Mesenchymal stem cell (in vitro differentiated cells and primary cell): Measurements from ENCODE around the gene FBXO8.
A peak's percentile ranks its signal among the peaks of the same experiment; 100 is the strongest.

Source experiments
- DNase-seq: peaks from one replicate; pipeline ENCODE4 v3.0.0-alpha.2; 2013
- H2AFZ ChIP-seq: one replicate; pipeline ENCODE4 v1.6.1; 2013; ENCODE audit warnings: low read depth, mild to moderate bottlenecking, control low read depth, inconsistent platforms, low read length, moderate library complexity
- H2AK5ac ChIP-seq: 2 replicates; pipeline ENCODE4 v1.6.1; 2013; ENCODE audit warnings: low read length, moderate library complexity, mild to moderate bottlenecking, inconsistent platforms; ENCODE audit not compliant: severe bottlenecking
- H2BK120ac ChIP-seq: one replicate; pipeline ENCODE4 v1.6.1; 2013; ENCODE audit warnings: low read depth, mild to moderate bottlenecking, inconsistent platforms, low read length, moderate library complexity
- H2BK12ac ChIP-seq, 2 experiments: one replicate each; pipeline ENCODE4 v1.6.1; 2013; ENCODE audit warnings: inconsistent platforms in 2 of 2, low read length in 2 of 2, mild to moderate bottlenecking in 2 of 2, moderate library complexity in 2 of 2, control low read depth in 1 of 2
- H2BK15ac ChIP-seq: one replicate; pipeline ENCODE4 v1.6.1; 2013; ENCODE audit warnings: mild to moderate bottlenecking, low read depth, inconsistent platforms; ENCODE audit not compliant: poor library complexity, severe bottlenecking
- H2BK5ac ChIP-seq: 2 replicates; pipeline ENCODE4 v1.6.1; 2013; ENCODE audit warnings: low read depth, mild to moderate bottlenecking, low read length, control low read depth, inconsistent platforms; ENCODE audit not compliant: poor library complexity, severe bottlenecking
- H3K14ac ChIP-seq, 2 experiments: one replicate each; pipeline ENCODE4 v1.6.1; 2013; ENCODE audit warnings: inconsistent platforms in 2 of 2, low read length in 2 of 2, control low read depth in 1 of 2, mild to moderate bottlenecking in 1 of 2, moderate library complexity in 1 of 2
- H3K18ac ChIP-seq, 2 experiments: one replicate each; pipeline ENCODE4 v1.6.1; 2013; ENCODE audit warnings: inconsistent platforms in 2 of 2, low read length in 2 of 2, control low read depth in 1 of 2, low read depth in 1 of 2, mild to moderate bottlenecking in 1 of 2
- H3K23ac ChIP-seq, 2 experiments: one replicate each; pipeline ENCODE4 v1.6.1; 2013; ENCODE audit warnings: inconsistent platforms in 2 of 2, low read length in 2 of 2, mild to moderate bottlenecking in 2 of 2, moderate library complexity in 2 of 2, control low read depth in 1 of 2
- H3K27ac ChIP-seq: 2 replicates; pipeline ENCODE4 v1.5.1; 2013; ENCODE audit warnings: mild to moderate bottlenecking, moderate library complexity, low read length, control low read depth, inconsistent platforms; ENCODE audit not compliant: poor library complexity, severe bottlenecking
- H3K27me3 ChIP-seq, 2 experiments: 2 replicates each; pipeline versions ENCODE4 v1.6.1 to v1.7.0; 2013; ENCODE audit warnings: low read length in 2 of 2, mild to moderate bottlenecking in 2 of 2, moderate library complexity in 2 of 2, control low read depth in 1 of 2, inconsistent platforms in 1 of 2; ENCODE audit not compliant: control insufficient read depth in 1 of 2, insufficient read depth in 1 of 2
- H3K36me3 ChIP-seq, 2 experiments: 2 replicates each; pipeline versions ENCODE4 v1.6.1 to v1.7.0; 2013; ENCODE audit warnings: low read length in 2 of 2, control low read depth in 1 of 2, inconsistent platforms in 1 of 2, low read depth in 1 of 2, mild to moderate bottlenecking in 1 of 2; ENCODE audit not compliant: insufficient read depth in 2 of 2, control insufficient read depth in 1 of 2
- H3K4ac ChIP-seq, 2 experiments: one replicate each; pipeline ENCODE4 v1.6.1; 2013; ENCODE audit warnings: inconsistent platforms in 2 of 2, low read length in 2 of 2, mild to moderate bottlenecking in 2 of 2, moderate library complexity in 2 of 2, control low read depth in 1 of 2, low read depth in 1 of 2
- H3K4me1 ChIP-seq: 2 replicates; pipeline ENCODE4 v1.6.1; 2013; ENCODE audit warnings: low read depth, low read length, control low read depth; ENCODE audit not compliant: control insufficient read depth, insufficient read depth
- H3K4me2 ChIP-seq: 2 replicates; pipeline ENCODE4 v1.6.1; 2013; ENCODE audit warnings: low read length, mild to moderate bottlenecking, inconsistent platforms; ENCODE audit not compliant: poor library complexity, severe bottlenecking
- H3K4me3 ChIP-seq, 2 experiments: 2 replicates each; pipeline versions ENCODE4 v1.5.1 to v1.7.0; 2013; ENCODE audit warnings: low read length in 2 of 2, mild to moderate bottlenecking in 2 of 2, control low read depth in 1 of 2, low read depth in 1 of 2; ENCODE audit not compliant: insufficient read depth in 1 of 2
- H3K79me1 ChIP-seq: replicated peaks from 2 replicates; pipeline ENCODE4 v1.6.1; 2013; ENCODE audit warnings: mild to moderate bottlenecking, control low read depth, low read length, inconsistent platforms; ENCODE audit not compliant: poor library complexity, severe bottlenecking
- H3K9ac ChIP-seq: 2 replicates; pipeline ENCODE4 v1.7.0; 2013; ENCODE audit warnings: mild to moderate bottlenecking, low read length, moderate library complexity
- H3K9me3 ChIP-seq: 2 replicates; pipeline ENCODE4 v1.7.0; 2013; ENCODE audit warnings: mild to moderate bottlenecking, low read length; ENCODE audit not compliant: control insufficient read depth
- H4K8ac ChIP-seq: one replicate; pipeline ENCODE4 v1.6.1; 2013; ENCODE audit warnings: inconsistent platforms, mild to moderate bottlenecking, low read length, moderate library complexity
- H4K91ac ChIP-seq: one replicate; pipeline ENCODE4 v1.6.1; 2013; ENCODE audit warnings: mild to moderate bottlenecking, low read length, inconsistent platforms
- WGBS: methylation state at CpG from one replicate; pipeline ENCODE4 v1.1.7; 2013; ENCODE audit warnings: mixed read lengths; 5-methylcytosine and 5-hydroxymethylcytosine counted together

Gene FBXO8

GRCh38 chr4:174213731-174214100 lies 69.8 kb downstream of the FBXO8 start:
- peak overlapping the region; percentile 0 to 36 for H3K4ac ChIP-seq
- H3K27me3 ChIP-seq: peaks cover 43 to 64% of the 10 kb centered on the region in 2 experiments
- H4K8ac ChIP-seq: peak overlapping the region; percentile 81
- H2BK15ac ChIP-seq: peak overlapping the region; percentile 57
- H2AK5ac ChIP-seq: no peak overlapping the region
- peak overlapping the region; percentile 45 to 93 for H2BK12ac ChIP-seq
- H3K27ac ChIP-seq: no peak overlapping the region
- DNase-seq: peak; percentile 17
- peak overlapping the region; percentile 44 for H4K91ac ChIP-seq
- H3K9ac ChIP-seq: peak overlapping the region; percentile 33
- no peak overlapping the region for H3K23ac ChIP-seq
- 20% methylated on average over 16 of the region's 16 CpGs for WGBS
- H3K14ac ChIP-seq: no peak overlapping the region
- no peaks in the 10 kb centered on the region for H3K79me1 ChIP-seq
- H3K4me2 ChIP-seq: peak overlapping the region; percentile 12
- peak overlapping the region in 1 of 2 experiments; percentile 73 for H3K4me3 ChIP-seq
- H2BK120ac ChIP-seq: peak overlapping the region; percentile 54
- no peak overlapping the region for H2AFZ ChIP-seq
- no peaks in the 10 kb centered on the region for H3K9me3 ChIP-seq
- peaks cover 24% of the 10 kb centered on the region for H3K4me1 ChIP-seq
- H3K18ac ChIP-seq: peak overlapping the region in 1 of 2 experiments; percentile 48
- H3K36me3 ChIP-seq: no peaks in the 10 kb centered on the region
- H2BK5ac ChIP-seq: no peak overlapping the region

GRCh38 chr4:174212061-174212460 lies 71.4 kb downstream of the FBXO8 start:
- no peak overlapping the region for H4K91ac ChIP-seq
- H3K4me2 ChIP-seq: no peak overlapping the region
- no peak overlapping the region for H2BK5ac ChIP-seq
- H3K27ac ChIP-seq: no peak overlapping the region
- no peaks in the 10 kb centered on the region for H3K9me3 ChIP-seq
- H2BK120ac ChIP-seq: no peak overlapping the region
- no peak overlapping the region for H4K8ac ChIP-seq
- peaks cover 12% of the 10 kb centered on the region for H3K4me1 ChIP-seq
- no peaks in the 10 kb centered on the region for H3K36me3 ChIP-seq
- no peak overlapping the region for H2BK15ac ChIP-seq
- no peak overlapping the region for H2AK5ac ChIP-seq
- DNase-seq: no peak
- no peak overlapping the region for H3K23ac ChIP-seq
- H3K18ac ChIP-seq: no peak overlapping the region
- H2BK12ac ChIP-seq: no peak overlapping the region
- H3K14ac ChIP-seq: no peak overlapping the region
- H3K79me1 ChIP-seq: no peaks in the 10 kb centered on the region
- peak overlapping the region in 1 of 2 experiments; percentile 58 for H3K4me3 ChIP-seq
- H3K9ac ChIP-seq: no peak overlapping the region
- H2AFZ ChIP-seq: no peak overlapping the region
- 28% methylated on average over 5 of the region's 5 CpGs for WGBS
- peaks cover 34 to 55% of the 10 kb centered on the region in 2 experiments for H3K27me3 ChIP-seq
- H3K4ac ChIP-seq: no peak overlapping the region

- H3K27ac ChIP-seq: no peak overlapping the region
- no peak overlapping the region for H2AFZ ChIP-seq
- no peak overlapping the region for H2BK15ac ChIP-seq
- peak overlapping the region; percentile 49 to 72 for H3K18ac ChIP-seq
- H2BK120ac ChIP-seq: no peak overlapping the region
- no peaks in the 10 kb centered on the region for H3K79me1 ChIP-seq
- WGBS: 14% methylated on average over 23 of the region's 23 CpGs
- peaks cover 10% of the 10 kb centered on the region for H3K4me1 ChIP-seq
- DNase-seq: peak; percentile 28
- no peak overlapping the region for H4K91ac ChIP-seq
- no peak overlapping the region for H3K14ac ChIP-seq
- peak overlapping the region; percentile 51 for H3K4me2 ChIP-seq
- no peaks in the 10 kb centered on the region for H3K36me3 ChIP-seq
- no peaks in the 10 kb centered on the region for H3K9me3 ChIP-seq
- H2BK5ac ChIP-seq: no peak overlapping the region
- no peak overlapping the region for H2AK5ac ChIP-seq
- H3K4ac ChIP-seq: no peak overlapping the region
- H2BK12ac ChIP-seq: no peak overlapping the region
- H4K8ac ChIP-seq: peak overlapping the region; percentile 90
- H3K27me3 ChIP-seq: peaks cover 30 to 51% of the 10 kb centered on the region in 2 experiments
- no peak overlapping the region for H3K23ac ChIP-seq
- no peak overlapping the region for H3K9ac ChIP-seq
- H3K4me3 ChIP-seq: peak overlapping the region in 1 of 2 experiments; percentile 58
Observed at GRCh38 chr4:174211622-174212044, 71.8 kb downstream of the FBXO8 start.

GRCh38 chr4:174210952-174211490 lies 72.4 kb downstream of the FBXO8 start:
- peaks cover 23 to 45% of the 10 kb centered on the region in 2 experiments for H3K27me3 ChIP-seq
- H4K91ac ChIP-seq: no peak overlapping the region
- H3K4me1 ChIP-seq: peaks cover 10% of the 10 kb centered on the region
- H3K18ac ChIP-seq: no peak overlapping the region
- no peaks in the 10 kb centered on the region for H3K79me1 ChIP-seq
- no peak overlapping the region for H2BK12ac ChIP-seq
- no peaks in the 10 kb centered on the region for H3K36me3 ChIP-seq
- H3K4me3 ChIP-seq: peak overlapping the region in 1 of 2 experiments; percentile 58
- H3K4me2 ChIP-seq: no peak overlapping the region
- no peak overlapping the region for H2BK15ac ChIP-seq
- no peak overlapping the region for H4K8ac ChIP-seq
- no peak overlapping the region for H2AK5ac ChIP-seq
- H2BK5ac ChIP-seq: no peak overlapping the region
- no peak overlapping the region for H3K4ac ChIP-seq
- H3K23ac ChIP-seq: no peak overlapping the region
- WGBS: 59% methylated on average over 4 of the region's 6 CpGs
- no peaks in the 10 kb centered on the region for H3K9me3 ChIP-seq
- H3K9ac ChIP-seq: no peak overlapping the region
- no peak overlapping the region for H3K27ac ChIP-seq
- no peak overlapping the region for H3K14ac ChIP-seq
- no peak overlapping the region for H2AFZ ChIP-seq
- DNase-seq: peak; percentile 45
- H2BK120ac ChIP-seq: no peak overlapping the region
